WTC11 (cell line): ENCODE data around the gene F2RL3. TPM values are rescaled to one million over a fixed set of nuclear protein-coding genes. Genes with fewer than 3 reads are reported as not detected.

Experiments
- ATAC-seq: fragments of 200-7000 bp; cut with Tn5 transposase; 2 replicates; pipeline ENCODE4 v1.10.0; 2021; ENCODE audit warnings: mild to moderate bottlenecking, moderate library complexity
- CTCF ChIA-PET: fragments of 300-600 bp; sonication (Branson Sonifier 250); formaldehyde crosslinking; loops from one replicate; lab custom pipeline; 2021; ENCODE audit warnings: antibody characterized with exemption; lab: Charles Lee
- POLR2A ChIA-PET: fragments of 350-600 bp; sonication (Branson Sonifier 250); formaldehyde crosslinking; loops from one replicate; lab custom pipeline; 2021; ENCODE audit warnings: antibody characterized with exemption; lab: Charles Lee
- DNase-seq: peaks from one replicate; pipeline ENCODE4 v3.0.0; 2021; ENCODE audit warnings: low spot score
- H3K27ac Mint-ChIP-seq: 2 replicates; pipeline ENCODE4 v1.8.0; 2021; ENCODE audit warnings: mixed read lengths
- H3K27me3 Mint-ChIP-seq: 2 replicates; pipeline ENCODE4 v1.8.0; 2021; ENCODE audit warnings: low read depth, mild to moderate bottlenecking, moderate library complexity, mixed read lengths
- H3K36me3 Mint-ChIP-seq: 2 replicates; pipeline ENCODE4 v1.8.0; 2021; ENCODE audit warnings: mixed read lengths
- H3K4me1 Mint-ChIP-seq: 2 replicates; pipeline ENCODE4 v1.8.0; 2022; ENCODE audit warnings: mixed read lengths
- H3K4me3 Mint-ChIP-seq: 2 replicates; pipeline ENCODE4 v1.8.0; 2021; ENCODE audit warnings: mild to moderate bottlenecking, moderate library complexity, mixed read lengths
- H3K9me3 Mint-ChIP-seq: 2 replicates; pipeline ENCODE4 v1.8.0; 2021; ENCODE audit warnings: mixed read lengths
- E2F5 ChIP-seq: sonication (generic); formaldehyde crosslinking; IDR thresholded peaks from 2 replicates; pipeline ENCODE4 v1.8.1; 2022; ENCODE audit warnings: mild to moderate bottlenecking, moderate library complexity, missing genetic modification reagents
- ETV6 ChIP-seq: sonication (generic); formaldehyde crosslinking; IDR thresholded peaks from 2 replicates; pipeline ENCODE4 v1.8.1; 2022; ENCODE audit warnings: mild to moderate bottlenecking, missing genetic modification reagents
- FOXK1 ChIP-seq: sonication (generic); formaldehyde crosslinking; IDR thresholded peaks from 2 replicates; pipeline ENCODE4 v1.8.0; 2022; ENCODE audit warnings: mild to moderate bottlenecking, moderate library complexity, missing genetic modification reagents
- GTF2I ChIP-seq: fragments of 250-450 bp; sonication (Bioruptor Pico); conservative IDR thresholded peaks from 2 replicates; pipeline ENCODE4 v1.4.0; 2021; ENCODE audit warnings: mild to moderate bottlenecking
- JAZF1 ChIP-seq: fragments of 250-450 bp; sonication (Bioruptor Pico); IDR thresholded peaks from 2 replicates; pipeline ENCODE4 v1.9.0; 2021; ENCODE audit warnings: moderate library complexity, mild to moderate bottlenecking, inconsistent platforms
- NFE2L1 ChIP-seq: sonication (generic); formaldehyde crosslinking; IDR thresholded peaks from 2 replicates; pipeline ENCODE4 v1.8.1; 2023; ENCODE audit warnings: missing genetic modification reagents
- SOX15 ChIP-seq: fragments of 250-450 bp; sonication (Bioruptor Pico); IDR thresholded peaks from 2 replicates; pipeline ENCODE4 v1.9.0; 2021; ENCODE audit warnings: mild to moderate bottlenecking
- TCF7 ChIP-seq: sonication (generic); formaldehyde crosslinking; IDR thresholded peaks from 2 replicates; pipeline ENCODE4 v1.8.0; 2022; ENCODE audit warnings: mild to moderate bottlenecking, low read depth, missing genetic modification reagents, moderate library complexity
- ZBTB21 ChIP-seq: sonication (generic); formaldehyde crosslinking; IDR thresholded peaks from 2 replicates; pipeline ENCODE4 v1.8.1; 2023; ENCODE audit warnings: mild to moderate bottlenecking, missing genetic modification reagents, borderline replicate concordance
- ZNF232 ChIP-seq: sonication (generic); formaldehyde crosslinking; IDR thresholded peaks from 2 replicates; pipeline ENCODE4 v1.8.0; 2022; ENCODE audit warnings: mild to moderate bottlenecking, missing genetic modification reagents
- ZNF317 ChIP-seq: sonication (generic); formaldehyde crosslinking; IDR thresholded peaks from 2 replicates; pipeline ENCODE4 v1.8.1; 2023; ENCODE audit warnings: low read depth, mild to moderate bottlenecking, moderate library complexity, missing genetic modification reagents, borderline replicate concordance
- ZNF671 ChIP-seq: fragments of 250-450 bp; sonication (Bioruptor Pico); IDR thresholded peaks from 2 replicates; pipeline ENCODE4 v1.8.0; 2021; ENCODE audit warnings: mild to moderate bottlenecking
- total RNA-seq: library from RNA; stranded (reverse); gene quantifications from 3 replicates; pipeline ENCODE4 v1.2.3, GENCODE V29; 2021
- TF ChIP-seq, protein P1 (sequence below): sonication (generic); formaldehyde crosslinking; IDR thresholded peaks from 2 replicates; pipeline ENCODE4 v1.8.0; 2022; ENCODE audit warnings: mild to moderate bottlenecking, missing genetic modification reagents
- TF ChIP-seq, protein P2 (sequence below): sonication (generic); formaldehyde crosslinking; IDR thresholded peaks from 2 replicates; pipeline ENCODE4 v1.8.0; 2023; ENCODE audit warnings: mild to moderate bottlenecking, missing genetic modification reagents
- TF ChIP-seq, protein P3 (sequence below): fragments of 250-450 bp; sonication (Bioruptor Pico); conservative IDR thresholded peaks from 2 replicates; pipeline ENCODE4 v1.9.0; 2021; ENCODE audit warnings: mild to moderate bottlenecking
- TF ChIP-seq, protein P4 (sequence below): fragments of 250-450 bp; sonication (Bioruptor Pico); IDR thresholded peaks from 2 replicates; pipeline ENCODE4 v1.9.0; 2021; ENCODE audit warnings: mild to moderate bottlenecking

The F2RL3 gene
- total RNA-seq, 1 experiment from 2014 or later = 0.11 TPM

- ChIA-PET POLR2A (no interaction called here), CTCF (no interaction called here)
- H3K27me3 Mint-ChIP-seq = no peaks in the 10 kb centered on the region; the same call in none of the 2 replicates
- no peak for DNase-seq
- H3K36me3 Mint-ChIP-seq = peaks cover 6% of the 10 kb centered on the region; the same call in 1 of the 2 replicates
- H3K4me1 Mint-ChIP-seq = no peaks in the 10 kb centered on the region
- TF ChIP-seq ZNF232 (CRISPR knock-in tag) = no peak
- no peak for TF ChIP-seq ZBTB21 (CRISPR knock-in tag)
- no peak for TF ChIP-seq TCF7
- TF ChIP-seq FOXK1 (CRISPR knock-in tag) = no peak
- no peak for TF ChIP-seq ZNF317
- no peak for TF ChIP-seq JAZF1
- TF ChIP-seq ETV6 (CRISPR knock-in tag) = no peak
- no peak overlapping the region for H3K27ac Mint-ChIP-seq
- peaks cover 44% of the 10 kb centered on the region for H3K9me3 Mint-ChIP-seq
- H3K4me3 Mint-ChIP-seq = no peak overlapping the region
- ATAC-seq = no peak
Measured at GRCh38 chr19:16927883-16928282, 39.1 kb downstream of the F2RL3 start.

DNA sequence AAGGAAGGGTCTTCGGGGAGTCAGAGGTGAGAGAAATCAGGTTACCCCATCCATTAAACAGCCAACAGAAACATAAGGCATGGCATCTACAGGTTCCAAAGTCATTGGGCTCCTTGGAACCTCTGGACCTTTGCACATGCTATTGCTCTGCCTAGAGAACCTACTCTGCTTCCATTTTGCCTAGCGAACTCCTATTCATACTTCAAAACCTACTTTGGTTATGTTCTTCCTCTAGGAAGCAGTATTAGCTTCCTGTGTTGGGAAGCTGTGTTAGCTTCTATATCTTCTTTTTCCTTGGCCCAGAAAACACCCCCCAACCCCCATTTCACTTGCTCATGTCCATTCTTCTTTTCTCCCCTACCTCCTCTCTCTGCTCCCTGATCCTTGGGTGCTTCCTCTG, 39.6 kb downstream of the F2RL3 start:
- no peaks in the 10 kb centered on the region for H3K4me1 Mint-ChIP-seq
- ATAC-seq = no peak
- DNase-seq = no peak
- H3K4me3 Mint-ChIP-seq = no peak overlapping the region
- H3K27me3 Mint-ChIP-seq = no peaks in the 10 kb centered on the region; the same call in 1 of the 2 replicates
- ChIA-PET CTCF (no interaction called here), POLR2A (no interaction called here)
- H3K27ac Mint-ChIP-seq = no peak overlapping the region
- H3K9me3 Mint-ChIP-seq = peaks cover 46% of the 10 kb centered on the region
- TF ChIP-seq GTF2I (no peak), NFE2L1 (no peak), SOX15 (CRISPR knock-in tag) (no peak), E2F5 (CRISPR knock-in tag) (no peak), ZBTB21 (CRISPR knock-in tag) (no peak), ZNF671 (CRISPR knock-in tag) (no peak)
- TF ChIP-seq, protein P1, sequence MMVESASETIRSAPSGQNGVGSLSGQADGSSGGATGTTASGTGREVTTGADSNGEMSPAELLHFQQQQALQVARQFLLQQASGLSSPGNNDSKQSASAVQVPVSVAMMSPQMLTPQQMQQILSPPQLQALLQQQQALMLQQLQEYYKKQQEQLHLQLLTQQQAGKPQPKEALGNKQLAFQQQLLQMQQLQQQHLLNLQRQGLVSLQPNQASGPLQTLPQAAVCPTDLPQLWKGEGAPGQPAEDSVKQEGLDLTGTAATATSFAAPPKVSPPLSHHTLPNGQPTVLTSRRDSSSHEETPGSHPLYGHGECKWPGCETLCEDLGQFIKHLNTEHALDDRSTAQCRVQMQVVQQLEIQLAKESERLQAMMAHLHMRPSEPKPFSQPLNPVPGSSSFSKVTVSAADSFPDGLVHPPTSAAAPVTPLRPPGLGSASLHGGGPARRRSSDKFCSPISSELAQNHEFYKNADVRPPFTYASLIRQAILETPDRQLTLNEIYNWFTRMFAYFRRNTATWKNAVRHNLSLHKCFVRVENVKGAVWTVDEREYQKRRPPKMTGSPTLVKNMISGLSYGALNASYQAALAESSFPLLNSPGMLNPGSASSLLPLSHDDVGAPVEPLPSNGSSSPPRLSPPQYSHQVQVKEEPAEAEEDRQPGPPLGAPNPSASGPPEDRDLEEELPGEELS = no peak
- TF ChIP-seq, protein P2, sequence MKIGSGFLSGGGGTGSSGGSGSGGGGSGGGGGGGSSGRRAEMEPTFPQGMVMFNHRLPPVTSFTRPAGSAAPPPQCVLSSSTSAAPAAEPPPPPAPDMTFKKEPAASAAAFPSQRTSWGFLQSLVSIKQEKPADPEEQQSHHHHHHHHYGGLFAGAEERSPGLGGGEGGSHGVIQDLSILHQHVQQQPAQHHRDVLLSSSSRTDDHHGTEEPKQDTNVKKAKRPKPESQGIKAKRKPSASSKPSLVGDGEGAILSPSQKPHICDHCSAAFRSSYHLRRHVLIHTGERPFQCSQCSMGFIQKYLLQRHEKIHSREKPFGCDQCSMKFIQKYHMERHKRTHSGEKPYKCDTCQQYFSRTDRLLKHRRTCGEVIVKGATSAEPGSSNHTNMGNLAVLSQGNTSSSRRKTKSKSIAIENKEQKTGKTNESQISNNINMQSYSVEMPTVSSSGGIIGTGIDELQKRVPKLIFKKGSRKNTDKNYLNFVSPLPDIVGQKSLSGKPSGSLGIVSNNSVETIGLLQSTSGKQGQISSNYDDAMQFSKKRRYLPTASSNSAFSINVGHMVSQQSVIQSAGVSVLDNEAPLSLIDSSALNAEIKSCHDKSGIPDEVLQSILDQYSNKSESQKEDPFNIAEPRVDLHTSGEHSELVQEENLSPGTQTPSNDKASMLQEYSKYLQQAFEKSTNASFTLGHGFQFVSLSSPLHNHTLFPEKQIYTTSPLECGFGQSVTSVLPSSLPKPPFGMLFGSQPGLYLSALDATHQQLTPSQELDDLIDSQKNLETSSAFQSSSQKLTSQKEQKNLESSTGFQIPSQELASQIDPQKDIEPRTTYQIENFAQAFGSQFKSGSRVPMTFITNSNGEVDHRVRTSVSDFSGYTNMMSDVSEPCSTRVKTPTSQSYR (CRISPR knock-in tag) = no peak
- TF ChIP-seq, protein P3, sequence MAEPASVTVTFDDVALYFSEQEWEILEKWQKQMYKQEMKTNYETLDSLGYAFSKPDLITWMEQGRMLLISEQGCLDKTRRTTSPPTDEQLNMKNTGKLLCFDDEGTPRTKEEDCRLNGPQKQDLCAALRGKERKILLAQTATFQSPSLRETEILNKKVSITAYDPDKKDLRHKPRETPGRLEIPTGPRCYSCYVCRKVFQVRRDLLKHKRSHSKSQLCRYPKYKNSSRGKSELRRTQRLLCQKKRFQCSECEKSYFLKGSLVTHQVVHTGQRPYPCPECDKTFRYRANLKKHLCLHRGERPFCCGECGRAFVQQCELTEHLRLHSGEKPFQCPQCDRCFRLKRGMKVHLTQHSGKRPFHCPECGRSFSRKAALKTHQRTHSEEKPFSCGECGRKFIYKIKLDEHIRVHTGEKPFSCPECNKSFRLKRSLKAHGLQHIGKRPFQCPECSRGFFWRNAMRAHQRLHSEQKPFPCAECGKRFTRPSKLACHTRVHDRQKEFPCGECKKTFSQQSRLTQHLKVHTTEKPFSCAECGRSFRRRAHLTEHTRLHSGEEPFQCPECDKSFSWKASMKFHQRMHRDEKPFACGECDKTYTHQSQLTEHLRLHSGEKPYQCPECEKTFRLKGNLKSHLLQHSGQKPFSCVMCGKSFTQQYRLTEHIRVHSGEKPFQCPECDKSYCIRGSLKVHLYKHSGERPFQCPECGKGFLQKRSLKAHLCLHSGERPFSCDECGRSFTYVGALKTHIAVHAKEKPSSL = no peak
- TF ChIP-seq, protein P4, sequence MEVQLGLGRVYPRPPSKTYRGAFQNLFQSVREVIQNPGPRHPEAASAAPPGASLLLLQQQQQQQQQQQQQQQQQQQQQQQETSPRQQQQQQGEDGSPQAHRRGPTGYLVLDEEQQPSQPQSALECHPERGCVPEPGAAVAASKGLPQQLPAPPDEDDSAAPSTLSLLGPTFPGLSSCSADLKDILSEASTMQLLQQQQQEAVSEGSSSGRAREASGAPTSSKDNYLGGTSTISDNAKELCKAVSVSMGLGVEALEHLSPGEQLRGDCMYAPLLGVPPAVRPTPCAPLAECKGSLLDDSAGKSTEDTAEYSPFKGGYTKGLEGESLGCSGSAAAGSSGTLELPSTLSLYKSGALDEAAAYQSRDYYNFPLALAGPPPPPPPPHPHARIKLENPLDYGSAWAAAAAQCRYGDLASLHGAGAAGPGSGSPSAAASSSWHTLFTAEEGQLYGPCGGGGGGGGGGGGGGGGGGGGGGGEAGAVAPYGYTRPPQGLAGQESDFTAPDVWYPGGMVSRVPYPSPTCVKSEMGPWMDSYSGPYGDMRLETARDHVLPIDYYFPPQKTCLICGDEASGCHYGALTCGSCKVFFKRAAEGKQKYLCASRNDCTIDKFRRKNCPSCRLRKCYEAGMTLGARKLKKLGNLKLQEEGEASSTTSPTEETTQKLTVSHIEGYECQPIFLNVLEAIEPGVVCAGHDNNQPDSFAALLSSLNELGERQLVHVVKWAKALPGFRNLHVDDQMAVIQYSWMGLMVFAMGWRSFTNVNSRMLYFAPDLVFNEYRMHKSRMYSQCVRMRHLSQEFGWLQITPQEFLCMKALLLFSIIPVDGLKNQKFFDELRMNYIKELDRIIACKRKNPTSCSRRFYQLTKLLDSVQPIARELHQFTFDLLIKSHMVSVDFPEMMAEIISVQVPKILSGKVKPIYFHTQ = no peak
- H3K36me3 Mint-ChIP-seq = peaks cover 8% of the 10 kb centered on the region
